LHCN-M2 (cell line): Measurements from ENCODE around the gene ZNF780A. TPM values are rescaled to one million over a fixed set of nuclear protein-coding genes. Genes with fewer than 3 reads are reported as not detected.

Source experiments
- total RNA-seq: library from RNA; depleted of rRNA; stranded (reverse); fragments of >200 nt; gene quantifications from 2 replicates; pipeline ENCODE4 v1.2.3, GENCODE V29; 2014; rRNA removed

ZNF780A gene
- total RNA-seq, 1 experiment from 2014 or later = 11.3 TPM

Other genes starting within 250 kb of the ZNF780A start
- gene FBL, start 244.6 kb downstream of the ZNF780A start, total RNA-seq = 68.2 and 80.9 TPM in 2 replicates
- 0.06 and 0.13 TPM in 2 replicates for gene FCGBP, start 156.3 kb downstream of the ZNF780A start, total RNA-seq
- gene PSMC4, start 119.8 kb downstream of the ZNF780A start, total RNA-seq = 177 and 182 TPM in 2 replicates
- gene ZNF546, start 93.9 kb downstream of the ZNF780A start, total RNA-seq = 1.4 and 1.6 TPM in 2 replicates
- 5.4 and 7.3 TPM in 2 replicates for gene ZNF780B, start 34.7 kb downstream of the ZNF780A start, total RNA-seq
- gene MAP3K10, start 100.5 kb upstream of the ZNF780A start, total RNA-seq = 6.0 and 8.3 TPM in 2 replicates
- gene TTC9B, start 127.4 kb upstream of the ZNF780A start, total RNA-seq = not detected in 2 replicates
- gene CCNP, start 135.7 kb upstream of the ZNF780A start, total RNA-seq = not detected in 2 replicates
- gene AKT2, start 194.4 kb upstream of the ZNF780A start, total RNA-seq = 93.5 and 94.3 TPM in 2 replicates